SKM-1 (cell line): ENCODE measurements around the gene TSPAN12.
"Not testable (repeated sequence)": the region's sequence is repeated elsewhere in the genome, so short reads cannot be mapped to it uniquely, and the experiment has no call there.

Source experiments
- DNase-seq: peaks from one replicate; lab custom pipeline; 2025; ENCODE audit not compliant: unreplicated experiment; lab: John Stamatoyannopoulos, UW

The TSPAN12 gene, protein sequence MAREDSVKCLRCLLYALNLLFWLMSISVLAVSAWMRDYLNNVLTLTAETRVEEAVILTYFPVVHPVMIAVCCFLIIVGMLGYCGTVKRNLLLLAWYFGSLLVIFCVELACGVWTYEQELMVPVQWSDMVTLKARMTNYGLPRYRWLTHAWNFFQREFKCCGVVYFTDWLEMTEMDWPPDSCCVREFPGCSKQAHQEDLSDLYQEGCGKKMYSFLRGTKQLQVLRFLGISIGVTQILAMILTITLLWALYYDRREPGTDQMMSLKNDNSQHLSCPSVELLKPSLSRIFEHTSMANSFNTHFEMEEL

GRCh38 chr7:120857588-120858573 lies at the start of gene TSPAN12:
TSS of gene TSPAN12 (minus strand) at chr7:120858144. CDS start at chr7:120856763, 1,381 bp downstream.
- peak; percentile 36 for DNase-seq

GRCh38 chr7:120898715-120899499 lies 41.0 kb upstream of the TSPAN12 start:
- DNase-seq: no peak

DNA sequence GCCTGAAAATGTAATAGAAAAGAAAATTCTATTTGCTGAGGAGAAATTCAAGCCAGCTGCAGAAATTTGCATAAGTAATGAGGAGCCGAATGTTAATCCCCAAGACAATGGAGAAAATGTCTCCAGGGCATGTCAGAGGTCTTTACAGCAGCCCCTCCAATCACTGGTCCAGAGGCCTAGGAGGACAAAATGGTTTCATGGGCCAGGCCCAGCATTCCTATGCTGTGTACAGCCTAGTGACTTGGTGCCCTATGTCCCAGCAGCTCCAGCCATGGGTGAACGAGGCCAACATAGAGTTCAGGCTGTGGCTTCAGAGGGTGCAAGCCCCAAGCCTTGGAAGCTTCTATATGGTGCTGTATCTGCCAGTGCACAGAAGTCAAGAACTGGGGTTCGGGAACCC lies 37.3 kb upstream of the TSPAN12 start:
- DNase-seq: not testable (repeated sequence)

DNA sequence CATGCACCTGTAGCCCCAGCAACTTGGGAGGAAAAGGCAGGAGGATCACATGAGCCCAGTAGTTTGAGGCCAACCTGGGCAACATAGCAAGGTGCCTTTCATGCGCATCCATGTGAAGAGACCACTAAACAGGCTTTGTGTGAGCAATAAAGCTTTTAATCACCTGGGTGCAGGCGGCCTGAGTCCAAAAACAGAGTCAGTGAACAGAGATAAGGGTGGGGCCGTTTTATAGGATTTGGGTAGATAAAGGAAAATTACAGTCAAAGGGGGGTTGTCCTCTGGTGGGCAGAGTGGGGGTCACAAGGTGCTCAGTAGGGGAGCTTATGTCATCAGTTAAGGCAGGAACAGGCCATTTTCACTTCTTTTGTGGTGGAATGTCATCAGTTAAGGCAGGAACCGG lies 27.7 kb upstream of the TSPAN12 start:
- DNase-seq: not testable (repeated sequence)

GRCh38 chr7:120877701-120878100 lies 19.8 kb upstream of the TSPAN12 start:
- no peak for DNase-seq

DNA sequence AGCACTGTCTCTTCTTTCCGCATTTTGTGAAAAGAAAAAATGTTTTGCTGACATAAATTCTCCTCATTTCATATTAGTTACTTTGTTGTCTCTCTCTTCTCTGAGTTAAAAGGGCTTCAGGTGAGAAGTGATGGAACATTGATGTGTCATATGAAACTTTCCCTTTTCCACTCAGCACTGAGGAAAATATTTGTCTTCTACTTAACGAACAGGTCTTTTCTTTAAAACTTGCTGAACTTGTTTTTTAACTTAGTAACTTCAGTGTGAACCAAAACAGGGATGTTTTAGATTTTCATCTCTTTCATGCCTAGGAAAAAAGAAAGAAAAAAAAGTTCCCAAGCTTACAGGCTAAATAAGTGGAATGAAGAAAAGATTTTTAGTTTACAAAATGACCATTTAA lies 19.0 kb upstream of the TSPAN12 start:
- DNase-seq: no peak

DNA sequence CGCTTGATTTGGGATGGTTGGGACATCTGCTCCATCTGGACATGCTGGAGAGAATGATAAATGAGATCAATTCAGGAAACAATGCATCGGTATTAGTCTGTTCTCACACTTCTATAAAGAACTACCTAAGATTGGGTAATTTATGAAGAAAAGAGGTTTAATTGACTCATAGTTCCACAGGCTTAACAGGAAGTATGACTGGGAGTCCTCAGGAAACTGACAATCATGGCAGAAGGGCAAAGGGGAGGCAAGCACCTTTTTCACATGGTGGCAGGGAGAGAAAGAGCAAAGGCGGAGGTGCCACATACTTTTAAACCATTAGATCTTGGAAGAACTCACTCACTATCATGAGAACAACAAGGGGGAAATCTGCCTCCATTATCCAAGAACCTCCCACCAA lies 16.8 kb upstream of the TSPAN12 start:
- no peak for DNase-seq

- no peak for DNase-seq
These were observed 16.1 kb upstream of the TSPAN12 start for GRCh38 chr7:120874016-120874415.

DNA sequence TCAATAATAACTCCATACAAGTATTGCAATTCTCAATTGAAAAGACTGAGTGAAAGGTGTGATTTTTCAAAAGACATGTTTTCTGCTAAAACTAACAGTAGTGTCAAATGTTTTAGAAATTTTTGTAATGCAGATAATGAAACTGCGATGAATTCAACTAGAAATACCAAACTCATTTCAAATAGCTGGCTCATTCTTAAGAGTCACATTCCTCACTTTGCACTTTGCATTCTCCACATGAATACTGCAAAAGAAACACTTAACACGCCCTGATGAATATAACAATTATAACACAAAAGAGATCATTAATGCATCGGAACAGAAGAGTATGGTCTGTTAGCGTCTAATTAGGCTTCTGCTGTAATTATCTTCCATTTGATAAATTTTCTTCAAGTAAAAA lies 15.5 kb upstream of the TSPAN12 start:
- no peak for DNase-seq

GRCh38 chr7:120869700-120870099 lies 11.8 kb upstream of the TSPAN12 start:
- DNase-seq: no peak

GRCh38 chr7:120867932-120868331 lies 10.0 kb upstream of the TSPAN12 start:
- no peak for DNase-seq

GRCh38 chr7:120865191-120865981 lies 7.4 kb upstream of the TSPAN12 start:
- DNase-seq: no peak

DNA sequence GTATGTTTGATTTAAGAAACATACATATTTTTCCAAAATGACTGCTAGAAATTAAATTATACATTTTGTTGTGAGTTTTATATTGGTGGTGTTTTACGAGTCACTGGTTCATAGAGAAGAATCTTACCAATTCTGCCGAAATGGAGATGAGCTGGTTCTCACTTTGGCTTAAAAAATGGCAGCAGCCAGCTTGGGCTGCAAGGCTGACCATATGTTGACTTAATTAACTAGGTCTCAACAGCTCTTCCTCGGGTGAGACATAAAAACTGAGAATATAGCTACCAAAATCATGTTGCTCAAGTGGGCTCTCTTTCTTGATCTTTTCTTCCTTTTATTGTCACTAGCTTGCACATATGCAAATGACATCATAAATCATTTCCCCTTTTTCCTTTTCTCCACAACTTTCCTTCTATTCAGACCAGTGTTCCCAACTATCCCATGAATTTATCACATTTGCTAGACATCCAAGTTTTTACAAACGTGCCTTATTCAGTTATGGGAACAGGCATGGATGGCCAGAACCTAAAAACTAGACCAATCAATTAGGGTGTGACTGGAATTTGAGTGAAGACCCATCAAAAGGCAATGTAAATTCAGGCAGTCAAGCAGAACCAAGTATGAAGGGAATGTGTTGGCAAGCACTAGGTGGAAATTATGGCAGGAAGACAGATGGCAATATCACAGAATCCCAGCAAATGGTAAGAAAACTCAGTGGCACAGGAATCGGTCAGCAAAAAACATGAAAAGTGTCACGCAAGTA lies 6.4 kb upstream of the TSPAN12 start:
- no peak for DNase-seq

GRCh38 chr7:120862987-120863590 lies 5.1 kb upstream of the TSPAN12 start:
- no peak for DNase-seq

DNA sequence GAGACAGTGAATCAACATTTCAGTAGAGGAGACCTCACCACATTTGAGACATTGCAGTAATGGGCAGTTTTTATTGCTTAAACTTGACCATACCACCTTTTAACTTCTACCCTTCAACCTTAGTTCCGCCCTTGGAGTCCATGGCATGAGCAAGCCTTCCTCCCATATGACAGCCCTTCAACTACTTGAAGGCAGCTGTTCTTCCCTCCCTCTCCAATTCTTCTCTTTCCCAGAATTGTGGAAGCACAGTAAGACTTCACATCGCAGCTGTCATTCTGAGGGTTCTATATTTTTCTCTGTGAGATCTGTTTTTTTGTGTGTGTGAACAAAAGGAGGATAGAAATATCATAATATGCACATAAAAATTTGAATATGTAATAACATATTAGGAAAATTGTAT lies 2.2 kb upstream of the TSPAN12 start:
- no peak for DNase-seq

DNA sequence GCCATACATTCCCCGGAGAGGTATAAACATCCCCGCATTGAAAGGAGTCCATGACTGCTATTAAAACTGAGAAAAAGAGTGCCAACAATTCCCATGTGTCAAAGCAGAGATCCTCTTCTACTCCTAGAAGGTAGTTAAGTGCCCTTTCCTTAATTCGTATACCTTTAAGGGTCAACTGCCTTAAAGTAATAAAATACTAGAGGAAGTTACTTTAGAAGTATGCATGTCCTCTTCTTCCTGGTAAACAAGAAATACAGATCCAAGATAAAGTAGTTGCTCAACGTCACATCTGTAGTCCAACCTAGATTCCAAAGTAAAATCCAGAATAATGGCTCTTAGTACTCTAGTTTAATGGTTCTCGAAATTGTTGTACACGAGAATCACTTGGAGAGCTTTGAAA lies 1.5 kb upstream of the TSPAN12 start:
- no peak for DNase-seq

DNA sequence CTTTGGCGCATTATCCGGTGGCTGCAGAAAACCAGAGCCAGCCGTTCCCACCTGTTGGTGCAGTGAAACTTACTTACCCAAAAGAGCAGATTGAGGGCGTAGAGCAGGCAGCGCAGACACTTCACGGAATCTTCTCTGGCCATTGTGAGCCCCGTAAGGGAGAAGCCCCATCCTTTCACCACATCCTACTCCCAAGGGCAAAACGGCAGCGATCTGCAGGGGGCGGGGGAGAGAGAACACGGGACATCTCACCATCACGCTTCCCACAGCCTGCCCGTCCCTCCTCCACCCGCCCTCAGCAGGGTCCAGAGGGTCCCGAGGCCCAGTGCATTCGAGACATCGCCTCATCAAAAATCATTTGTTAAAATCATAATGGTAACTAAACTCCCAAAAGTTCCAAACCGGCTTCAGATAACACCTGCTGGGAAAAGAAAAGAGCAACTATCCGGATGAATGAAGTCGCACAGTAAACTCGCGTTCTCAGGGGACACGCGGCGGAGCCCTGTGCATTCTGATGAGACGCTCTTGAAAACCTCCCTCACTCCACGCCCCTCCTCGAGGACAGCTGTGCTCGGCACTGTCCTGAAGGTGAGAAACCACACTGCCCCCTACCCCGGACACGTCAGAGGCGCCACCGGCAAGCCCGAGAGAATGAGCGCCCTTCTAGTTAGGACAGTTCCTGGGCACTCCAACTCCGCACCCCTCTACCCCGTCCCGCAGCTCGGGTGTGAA lies 1.2 kb downstream of the TSPAN12 start:
- DNase-seq: peak; percentile 14

- DNase-seq: no peak
These were observed 1.7 kb downstream of the TSPAN12 start for GRCh38 chr7:120856198-120856597.

DNA sequence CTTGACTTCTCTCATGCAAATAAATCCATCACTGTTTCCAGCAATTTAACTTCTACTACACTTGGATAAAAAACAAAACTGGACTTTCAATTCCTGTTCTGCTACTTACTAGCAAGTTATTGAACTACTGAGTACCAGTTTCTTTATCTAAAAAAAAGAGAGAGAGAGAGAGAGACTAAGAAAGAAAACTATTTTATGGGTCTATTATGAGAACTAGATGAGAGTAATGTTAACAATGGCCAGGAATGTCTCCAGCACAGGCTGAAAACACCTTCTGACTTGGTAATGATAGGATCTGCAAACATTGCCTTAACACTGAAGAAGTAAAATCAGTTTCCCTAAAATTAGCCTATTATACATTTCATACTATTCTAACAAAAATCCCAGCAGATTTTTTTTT lies 5.2 kb downstream of the TSPAN12 start:
- DNase-seq: no peak
